K562 (cell line): ENCODE measurements around the gene R3HDM1. TPM values are rescaled to one million over a fixed set of nuclear protein-coding genes. Genes with fewer than 3 reads are reported as not detected.

ENCODE experiments used
- ATAC-seq: fragments of 200-7000 bp; cut with Tn5 transposase; 3 replicates; pipeline ENCODE4 v1.9.1; 2020; ENCODE audit warnings: moderate library complexity
- BruUV-seq: library from RNA; stranded (reverse); fragments of 400-500 nt; replicated peaks from 2 replicates; lab custom pipeline; 2021; lab: Mats Ljungman, UMichigan
- CTCF ChIA-PET: fragments of 300-600 bp; formaldehyde crosslinking; extraction: SDS; loops from one replicate; lab custom pipeline; 2021; ENCODE audit warnings: low intra/inter-chr PET ratio; lab: Yijun Ruan, JAX
- POLR2A ChIA-PET: fragments of 300-600, 350-650 bp; sonication (Branson Sonifier 250); formaldehyde crosslinking; extraction: SDS; loops from one replicate; lab custom pipeline; 2021; ENCODE audit warnings: antibody characterized with exemption, inconsistent platforms; lab: Yijun Ruan, JAX
- DNase-seq, 4 experiments: peaks; one replicate each; pipeline versions ENCODE4 v3.0.0 to v3.0.0-alpha.2; 2011 to 2018; ENCODE audit warnings: low spot score in 3 of 4, mixed read lengths in 3 of 4; ENCODE audit errors: extremely low read depth in 1 of 4
- FAIRE-seq: peaks from 2 replicates; lab custom pipeline; 2011; peaks lifted over from hg19 to GRCh38; lab: Jason Lieb, UNC
- H2AFZ ChIP-seq: 2 replicates; pipeline ENCODE4 v1.6.0; 2011; ENCODE audit warnings: low read depth, low read length, control low read depth, inconsistent platforms
- H3K27ac ChIP-seq: fragments of 200-600 bp; 3 replicates; pipeline ENCODE4 v1.8.0; 2011; ENCODE audit warnings: low read depth, mild to moderate bottlenecking, control low read depth, inconsistent platforms, low read length, moderate library complexity, mixed read lengths; ENCODE audit errors: extremely low read depth
- H3K27me3 ChIP-seq, 2 experiments: fragments of 300-600 bp in 1 of 2; 2 replicates in 1 of 2; 3 replicates in 1 of 2; pipeline versions ENCODE4 v1.6.0 to v1.8.0; 2011; ENCODE audit warnings: inconsistent platforms in 2 of 2, low read length in 2 of 2, mild to moderate bottlenecking in 1 of 2, mixed read lengths in 1 of 2, moderate library complexity in 1 of 2; ENCODE audit not compliant: control insufficient read depth in 2 of 2, insufficient read depth in 2 of 2
- H3K36me3 ChIP-seq: fragments of 300-600 bp; 3 replicates; pipeline ENCODE4 v1.8.0; 2011; ENCODE audit warnings: mild to moderate bottlenecking, low read length, inconsistent platforms; ENCODE audit not compliant: control insufficient read depth, insufficient read depth
- H3K4me1 ChIP-seq, 2 experiments: fragments of 200-600 bp in 1 of 2; replicated peaks in 1 of 2; 2 replicates in 1 of 2; 3 replicates in 1 of 2; pipeline versions ENCODE4 v1.5.1 to v1.8.0; 2011; ENCODE audit warnings: inconsistent platforms in 2 of 2, low read length in 2 of 2, mild to moderate bottlenecking in 1 of 2, mixed read lengths in 1 of 2, moderate library complexity in 1 of 2; ENCODE audit not compliant: control insufficient read depth in 2 of 2, insufficient read depth in 2 of 2
- H3K4me2 ChIP-seq: 2 replicates; pipeline ENCODE4 v1.6.1; 2011; ENCODE audit warnings: low read length, control low read depth, inconsistent platforms, mixed read lengths; ENCODE audit not compliant: insufficient read depth
- H3K4me3 ChIP-seq: fragments of 200-600 bp; sonication (generic), shearing (Covaris generic); 2 replicates; pipeline ENCODE4 v1.5.1; 2016; ENCODE audit warnings: control low read depth, inconsistent platforms
- H3K79me2 ChIP-seq: fragments of 200-600 bp; 3 replicates; pipeline ENCODE4 v1.8.0; 2011; ENCODE audit warnings: low read length, inconsistent platforms; ENCODE audit not compliant: control insufficient read depth, insufficient read depth
- H3K9ac ChIP-seq, 2 experiments: 2 replicates each; pipeline versions ENCODE4 v1.6.0 to v1.6.1; 2011; ENCODE audit warnings: low read depth in 2 of 2, low read length in 2 of 2, control low read depth in 1 of 2, inconsistent platforms in 1 of 2, mild to moderate bottlenecking in 1 of 2, mixed read lengths in 1 of 2; ENCODE audit not compliant: insufficient read depth in 1 of 2
- H3K9me1 ChIP-seq: one replicate; pipeline ENCODE4 v1.6.0; 2011; ENCODE audit warnings: inconsistent platforms, mild to moderate bottlenecking, low read length, moderate library complexity; ENCODE audit not compliant: control insufficient read depth, insufficient read depth
- H3K9me3 ChIP-seq: replicated peaks from 2 replicates; pipeline ENCODE4 v1.5.1; 2011; ENCODE audit warnings: low read depth, low read length, inconsistent platforms; ENCODE audit not compliant: control insufficient read depth, insufficient read depth
- H4K20me1 ChIP-seq: replicated peaks from 2 replicates; pipeline ENCODE4 v1.6.1; 2011; ENCODE audit warnings: low read length, inconsistent platforms, mixed read lengths; ENCODE audit not compliant: control insufficient read depth, insufficient read depth
- HNRNPUL1 ChIP-seq: fragments of 200-400 bp; formaldehyde crosslinking; IDR thresholded peaks from 2 replicates; pipeline ENCODE4 v1.6.1; 2017; ENCODE audit warnings: low read length
- IFI16 ChIP-seq: fragments of 250-450 bp; sonication (Bioruptor Pico); IDR thresholded peaks from 2 replicates; pipeline ENCODE4 v2.1.2; 2022; ENCODE audit warnings: mild to moderate bottlenecking, inconsistent platforms
- PTBP1 ChIP-seq: fragments of 200-400 bp; formaldehyde crosslinking; IDR thresholded peaks from 2 replicates; pipeline ENCODE4 v1.6.1; 2017; ENCODE audit warnings: low read depth, low read length
- SLC30A9 ChIP-seq: fragments of 250-450 bp; sonication (Bioruptor Pico); IDR thresholded peaks from 2 replicates; pipeline ENCODE4 v1.8.0; 2022; ENCODE audit warnings: mild to moderate bottlenecking, moderate library complexity
- SP2 ChIP-seq: IDR thresholded peaks from 2 replicates; pipeline ENCODE4 v1.6.1; 2011; ENCODE audit warnings: mild to moderate bottlenecking, low read depth, low read length, moderate library complexity; ENCODE audit not compliant: poor library complexity, severe bottlenecking; ENCODE audit errors: extremely low read depth
- ZC3H11A ChIP-seq: IDR thresholded peaks from 2 replicates; pipeline ENCODE4 v1.6.1; 2012; ENCODE audit warnings: low read depth, low read length, improper control_type of control experiment
- ZNF140 ChIP-seq: fragments of 250-450 bp; sonication (Bioruptor Pico); IDR thresholded peaks from 2 replicates; pipeline ENCODE4 v1.8.0; 2021; ENCODE audit warnings: moderate library complexity, mild to moderate bottlenecking, inconsistent platforms
- WGBS: fragments of 100-300 bp; shearing (Covaris generic); methylation state at CpG from one replicate; pipeline ENCODE4 v1.1.6; 2016; ENCODE audit warnings: low coverage, mixed read lengths; ENCODE audit not compliant: insufficient coverage; ENCODE audit errors: missing lambda C conversion rate; 5-methylcytosine and 5-hydroxymethylcytosine counted together
- in situ Hi-C: fragments of 300-500 bp; cut with MboI; formaldehyde crosslinking; loops from 4 replicates; pipeline ENCODE4 v1.15.0; 2018; ENCODE audit warnings: inconsistent platforms, mixed read lengths
- intact Hi-C: fragments of 100-400 bp; cut with micrococcal nuclease; formaldehyde crosslinking; loops from 2 replicates; pipeline ENCODE4 v1.14.2; 2022
- polyA plus RNA-seq, 8 experiments: library from polyadenylated mRNA; depleted of rRNA in 4 of 8; stranded (reverse) in 5 of 8; unstranded in 3 of 8; fragments of >200 nt; fragmentation: Nextera tagmentation in 2 of 8; fragmentation: Illumina TruSeq in 1 of 8; extraction: Ambion mirVana in 2 of 8; extraction: Trizol in 1 of 8; gene quantifications; 2 replicates each; pipeline versions ENCODE4 v1.2.1 to v1.2.3, GENCODE V29; 2011 to 2014; ENCODE audit warnings: inconsistent platforms in 1 of 8, missing spikeins in 1 of 8
- total RNA-seq, 7 experiments: library from RNA; depleted of rRNA in 6 of 7; stranded (reverse); fragments of >200 nt in 6 of 7; fragmentation: Illumina TruSeq in 2 of 7; extraction: Trizol in 2 of 7; gene quantifications; 2 replicates each; pipeline versions ENCODE4 v1.2.1 to v1.2.3, GENCODE V29; 2011 to 2021; ENCODE audit warnings: low replicate concordance in 1 of 7
- TF ChIP-seq, protein P1 (sequence below): fragments of 450-650 bp; IDR thresholded peaks from 2 replicates; pipeline ENCODE4 v1.6.1; 2018; ENCODE audit warnings: mild to moderate bottlenecking, low read depth; ENCODE audit not compliant: partially characterized antibody
- TF ChIP-seq, protein P2 (sequence below): sonication (generic); formaldehyde crosslinking; IDR thresholded peaks from 2 replicates; pipeline ENCODE4 v1.8.1; 2023; ENCODE audit warnings: mild to moderate bottlenecking, missing genetic modification reagents
- TF ChIP-seq, protein P3 (sequence below): fragments of 250-450 bp; sonication (Bioruptor Pico); IDR thresholded peaks from 2 replicates; pipeline ENCODE4 v1.9.0; 2021; ENCODE audit warnings: mild to moderate bottlenecking, inconsistent platforms

Gene R3HDM1
- total and polyA plus RNA-seq, 9 of the 15 experiments (the other 6 are each of a cell fraction or from before 2014, with no cell fraction given): 12.4 to 89.4 (median 31.0) TPM

DNA sequence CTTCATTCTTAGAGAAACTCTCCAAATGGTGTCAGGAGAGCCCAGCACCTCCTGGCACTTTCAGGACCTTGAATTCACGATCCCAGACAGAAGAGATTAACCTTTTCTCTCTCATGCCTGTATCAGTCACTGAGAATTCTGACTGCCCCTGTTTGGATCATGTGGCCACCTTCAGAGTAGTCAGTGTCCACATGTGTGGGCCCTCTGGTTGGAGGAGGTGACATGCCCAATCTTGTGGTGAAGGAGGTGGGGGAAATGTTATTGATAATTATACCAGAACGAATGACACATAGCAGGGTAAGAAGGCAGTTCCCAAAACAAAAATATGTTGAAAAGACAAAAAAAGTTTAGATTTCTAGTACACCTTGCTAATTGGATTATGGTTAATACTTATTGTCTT is 242.0 kb downstream of the R3HDM1 start:
- Histone ChIP-seq H3K4me3 (no peak overlapping the region), H3K4me2 (no peak overlapping the region), H3K27me3 (no peaks in the 10 kb centered on the region), H2AFZ (no peak overlapping the region), H3K36me3 (peaks cover 88% of the 10 kb centered on the region), H4K20me1 (no peaks in the 10 kb centered on the region), H3K9me3 (no peaks in the 10 kb centered on the region; the same call in 1 of the 2 replicates), H3K9ac (no peak overlapping the region), H3K9me1 (no peaks in the 10 kb centered on the region), H3K4me1 (no peaks in the 10 kb centered on the region), H3K27ac (no peak overlapping the region), H3K79me2 (no peaks in the 10 kb centered on the region)
- TF ChIP-seq HNRNPUL1 (no peak), ZC3H11A (no peak), SLC30A9 (CRISPR knock-in tag) (no peak), ZNF140 (CRISPR knock-in tag) (no peak), IFI16 (CRISPR knock-in tag) (no peak), SP2 (no peak), PTBP1 (no peak)
- TF ChIP-seq, protein P1, sequence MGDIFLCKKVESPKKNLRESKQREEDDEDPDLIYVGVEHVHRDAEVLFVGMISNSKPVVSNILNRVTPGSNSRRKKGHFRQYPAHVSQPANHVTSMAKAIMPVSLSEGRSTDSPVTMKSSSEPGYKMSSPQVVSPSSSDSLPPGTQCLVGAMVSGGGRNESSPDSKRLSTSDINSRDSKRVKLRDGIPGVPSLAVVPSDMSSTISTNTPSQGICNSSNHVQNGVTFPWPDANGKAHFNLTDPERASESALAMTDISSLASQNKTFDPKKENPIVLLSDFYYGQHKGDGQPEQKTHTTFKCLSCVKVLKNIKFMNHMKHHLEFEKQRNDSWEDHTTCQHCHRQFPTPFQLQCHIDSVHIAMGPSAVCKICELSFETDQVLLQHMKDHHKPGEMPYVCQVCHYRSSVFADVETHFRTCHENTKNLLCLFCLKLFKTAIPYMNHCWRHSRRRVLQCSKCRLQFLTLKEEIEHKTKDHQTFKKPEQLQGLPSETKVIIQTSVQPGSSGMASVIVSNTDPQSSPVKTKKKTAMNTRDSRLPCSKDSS: no peak
- TF ChIP-seq, protein P2, sequence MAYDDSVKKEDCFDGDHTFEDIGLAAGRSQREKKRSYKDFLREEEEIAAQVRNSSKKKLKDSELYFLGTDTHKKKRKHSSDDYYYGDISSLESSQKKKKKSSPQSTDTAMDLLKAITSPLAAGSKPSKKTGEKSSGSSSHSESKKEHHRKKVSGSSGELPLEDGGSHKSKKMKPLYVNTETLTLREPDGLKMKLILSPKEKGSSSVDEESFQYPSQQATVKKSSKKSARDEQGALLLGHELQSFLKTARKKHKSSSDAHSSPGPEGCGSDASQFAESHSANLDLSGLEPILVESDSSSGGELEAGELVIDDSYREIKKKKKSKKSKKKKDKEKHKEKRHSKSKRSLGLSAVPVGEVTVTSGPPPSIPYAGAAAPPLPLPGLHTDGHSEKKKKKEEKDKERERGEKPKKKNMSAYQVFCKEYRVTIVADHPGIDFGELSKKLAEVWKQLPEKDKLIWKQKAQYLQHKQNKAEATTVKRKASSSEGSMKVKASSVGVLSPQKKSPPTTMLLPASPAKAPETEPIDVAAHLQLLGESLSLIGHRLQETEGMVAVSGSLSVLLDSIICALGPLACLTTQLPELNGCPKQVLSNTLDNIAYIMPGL (CRISPR knock-in tag): no peak
- TF ChIP-seq, protein P3, sequence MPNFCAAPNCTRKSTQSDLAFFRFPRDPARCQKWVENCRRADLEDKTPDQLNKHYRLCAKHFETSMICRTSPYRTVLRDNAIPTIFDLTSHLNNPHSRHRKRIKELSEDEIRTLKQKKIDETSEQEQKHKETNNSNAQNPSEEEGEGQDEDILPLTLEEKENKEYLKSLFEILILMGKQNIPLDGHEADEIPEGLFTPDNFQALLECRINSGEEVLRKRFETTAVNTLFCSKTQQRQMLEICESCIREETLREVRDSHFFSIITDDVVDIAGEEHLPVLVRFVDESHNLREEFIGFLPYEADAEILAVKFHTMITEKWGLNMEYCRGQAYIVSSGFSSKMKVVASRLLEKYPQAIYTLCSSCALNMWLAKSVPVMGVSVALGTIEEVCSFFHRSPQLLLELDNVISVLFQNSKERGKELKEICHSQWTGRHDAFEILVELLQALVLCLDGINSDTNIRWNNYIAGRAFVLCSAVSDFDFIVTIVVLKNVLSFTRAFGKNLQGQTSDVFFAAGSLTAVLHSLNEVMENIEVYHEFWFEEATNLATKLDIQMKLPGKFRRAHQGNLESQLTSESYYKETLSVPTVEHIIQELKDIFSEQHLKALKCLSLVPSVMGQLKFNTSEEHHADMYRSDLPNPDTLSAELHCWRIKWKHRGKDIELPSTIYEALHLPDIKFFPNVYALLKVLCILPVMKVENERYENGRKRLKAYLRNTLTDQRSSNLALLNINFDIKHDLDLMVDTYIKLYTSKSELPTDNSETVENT (CRISPR knock-in tag): no peak
- intact Hi-C loops: no loop called here
- CTCF ChIA-PET: no interaction called here
- FAIRE-seq (no peak), DNase-seq (no peak), ATAC-seq (no peak)
- POLR2A ChIA-PET: interaction anchor here (1.3 kb wide), 2 partner anchors 19 to 30 kb away, joined by 3 to 6 read pairs; no protein-coding TSS in a partner anchor
- no TSS peak for BruUV-seq
- in situ Hi-C loops: no loop called here
- 71% methylated on average over 2 of the region's 2 CpGs for WGBS
